Fibroblast of villous mesenchyme (primary cell): ENCODE data around the gene ANKHD1. TPM values are rescaled to one million over a fixed set of nuclear protein-coding genes. Genes with fewer than 3 reads are reported as not detected.
"Not testable (repeated sequence)": the region's sequence is repeated elsewhere in the genome, so short reads cannot be mapped to it uniquely, and the experiment has no call there.

ENCODE experiments used
- DNase-seq: peaks from one replicate; pipeline ENCODE4 v3.0.0-alpha.2; 2010; ENCODE audit warnings: low read depth
- H3K4me3 ChIP-seq: 2 replicates; pipeline ENCODE4 v1.5.1; 2011; ENCODE audit warnings: low read depth, mild to moderate bottlenecking, low read length
- CTCF ChIP-seq: IDR thresholded peaks from 2 replicates; pipeline ENCODE4 v1.5.1; 2012; ENCODE audit warnings: low read depth, mild to moderate bottlenecking, low read length; ENCODE audit not compliant: insufficient read depth
- total RNA-seq: library from RNA; depleted of rRNA; stranded (reverse); fragments of >200 nt; gene quantifications from 2 replicates; pipeline ENCODE4 v1.2.3, GENCODE V29; 2012

The ANKHD1 gene
- total RNA-seq, 1 donor: 64.8 TPM

GRCh38 chr5:140420665-140421361 lies 19.2 kb downstream of the ANKHD1 start:
- DNase-seq: no peak
- no peak overlapping the region for H3K4me3 ChIP-seq
- no peak for TF ChIP-seq CTCF

DNA sequence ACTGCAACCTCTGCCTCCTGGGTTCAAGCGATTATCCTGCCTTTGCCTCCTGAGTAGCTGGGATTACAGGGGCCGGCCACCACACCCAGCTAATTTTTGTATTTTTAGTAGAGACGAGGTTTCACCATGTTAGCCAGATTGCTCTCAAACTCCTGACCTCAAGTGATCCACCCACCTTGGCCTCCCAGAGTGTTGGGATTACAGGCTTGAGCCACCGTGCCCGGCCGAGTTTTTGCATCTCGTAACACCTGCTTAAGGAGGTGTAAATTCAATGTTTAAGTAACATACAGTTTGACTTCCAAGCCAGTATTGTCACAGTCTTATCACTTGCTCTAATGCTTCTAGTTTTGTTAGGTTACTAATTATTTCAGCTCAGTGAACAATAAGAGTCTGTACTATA lies 19.7 kb downstream of the ANKHD1 start:
- DNase-seq, H3K4me3 ChIP-seq: not testable (repeated sequence)

DNA sequence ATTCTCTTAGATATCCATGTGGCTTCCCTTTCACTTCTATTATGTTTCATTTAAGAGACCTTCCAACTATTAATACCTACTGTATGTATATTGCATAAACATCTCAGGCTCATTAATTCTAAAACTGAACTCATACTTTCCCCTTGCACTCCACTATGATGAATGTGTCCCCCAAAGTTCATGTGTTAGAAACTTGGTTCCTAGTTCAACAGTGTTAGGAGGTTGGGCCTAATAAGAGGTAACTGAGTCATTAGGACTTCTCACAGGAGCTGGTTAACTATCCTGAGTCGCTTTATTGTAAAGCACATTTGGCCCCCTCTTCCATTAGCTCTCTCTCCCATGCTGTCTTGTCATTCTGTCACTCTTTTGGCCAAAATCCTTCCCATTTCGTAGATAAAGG lies 22.0 kb downstream of the ANKHD1 start:
- H3K4me3 ChIP-seq: no peak overlapping the region
- DNase-seq: no peak
- TF ChIP-seq CTCF: no peak

- no peak for DNase-seq
- no peak for TF ChIP-seq CTCF
Observed at GRCh38 chr5:140424135-140424534, 22.5 kb downstream of the ANKHD1 start.

GRCh38 chr5:140427726-140428125 lies 26.1 kb downstream of the ANKHD1 start:
- DNase-seq, H3K4me3 ChIP-seq: not testable (repeated sequence)

More at GRCh38 chr5:140424135-140424534, 22.5 kb downstream of the ANKHD1 start:
- H3K4me3 ChIP-seq: no peak overlapping the region

GRCh38 chr5:140429724-140430123 lies 28.1 kb downstream of the ANKHD1 start:
- H3K4me3 ChIP-seq: no peak overlapping the region
- no peak for DNase-seq
- no peak for TF ChIP-seq CTCF

DNA sequence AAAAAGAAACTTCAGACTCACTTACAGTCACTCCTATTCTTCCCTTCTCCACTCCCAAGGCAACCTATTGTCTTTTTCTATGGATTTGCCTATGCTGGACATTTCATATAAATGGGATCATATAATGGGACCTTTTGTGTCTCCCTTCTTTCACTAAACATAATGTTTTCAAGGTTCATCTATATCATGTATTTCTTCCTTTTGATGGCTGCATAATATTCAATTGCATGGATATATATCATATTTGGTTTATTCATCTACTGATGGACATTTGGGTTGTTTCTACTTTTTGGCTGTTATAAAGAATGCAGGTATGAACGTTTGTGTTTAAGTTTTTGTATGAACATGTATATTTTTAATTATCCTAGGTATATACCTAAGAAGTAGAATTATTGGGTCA lies 30.6 kb downstream of the ANKHD1 start:
- DNase-seq: no peak
- no peak overlapping the region for H3K4me3 ChIP-seq
- no peak for TF ChIP-seq CTCF

DNA sequence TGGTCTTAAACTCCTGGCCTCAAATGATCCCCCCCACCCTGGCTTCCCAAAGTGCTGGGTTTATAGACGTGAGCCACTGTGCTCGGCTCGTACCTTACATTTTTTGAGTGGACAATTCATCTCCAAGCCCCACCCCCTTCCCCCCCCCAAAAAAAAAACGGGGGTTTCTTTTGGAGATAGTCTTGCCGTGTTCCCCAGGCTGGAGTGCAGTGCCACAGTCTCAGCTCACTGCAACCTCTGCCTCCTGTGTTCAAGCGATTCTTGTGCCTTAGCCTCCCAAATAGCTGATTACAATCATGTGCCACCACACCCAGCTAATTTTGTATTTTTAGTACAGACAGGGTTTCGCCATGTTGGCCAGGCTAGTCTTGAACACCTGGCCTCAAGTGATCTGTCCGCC lies 31.3 kb downstream of the ANKHD1 start:
- no peak for DNase-seq
- H3K4me3 ChIP-seq: no peak overlapping the region
- no peak for TF ChIP-seq CTCF

GRCh38 chr5:140457368-140457767 lies 55.7 kb downstream of the ANKHD1 start:
- H3K4me3 ChIP-seq, DNase-seq: not testable (repeated sequence)
